HG02938 (cell line): ENCODE results near the gene RPL12.

ENCODE experiments used
- ATAC-seq: cut with Tn5 transposase; IDR thresholded peaks from one replicate; pipeline ENCODE4 v1.9.1; 2021; ENCODE audit warnings: mild to moderate bottlenecking, moderate library complexity; ENCODE audit not compliant: unreplicated experiment

RPL12 gene

DNA sequence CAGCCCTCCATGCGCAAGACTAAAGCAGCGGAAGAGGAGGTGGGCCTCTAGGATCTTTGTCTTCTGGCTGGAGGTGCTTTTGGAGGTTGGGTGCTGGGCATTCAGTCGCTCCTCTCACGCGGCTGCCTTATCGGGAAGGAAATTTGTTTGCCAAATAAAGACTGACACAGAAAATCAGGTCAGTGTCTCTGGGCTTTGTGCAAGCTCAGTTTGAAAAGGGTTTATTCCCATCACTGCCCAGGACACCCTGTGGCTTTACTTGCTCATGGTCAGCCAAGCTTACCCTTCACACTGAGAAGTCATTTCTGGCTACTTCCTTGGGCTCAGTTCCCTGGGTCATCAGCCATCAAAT lies 43.7 kb downstream of the RPL12 start:
- ATAC-seq: no peak

DNA sequence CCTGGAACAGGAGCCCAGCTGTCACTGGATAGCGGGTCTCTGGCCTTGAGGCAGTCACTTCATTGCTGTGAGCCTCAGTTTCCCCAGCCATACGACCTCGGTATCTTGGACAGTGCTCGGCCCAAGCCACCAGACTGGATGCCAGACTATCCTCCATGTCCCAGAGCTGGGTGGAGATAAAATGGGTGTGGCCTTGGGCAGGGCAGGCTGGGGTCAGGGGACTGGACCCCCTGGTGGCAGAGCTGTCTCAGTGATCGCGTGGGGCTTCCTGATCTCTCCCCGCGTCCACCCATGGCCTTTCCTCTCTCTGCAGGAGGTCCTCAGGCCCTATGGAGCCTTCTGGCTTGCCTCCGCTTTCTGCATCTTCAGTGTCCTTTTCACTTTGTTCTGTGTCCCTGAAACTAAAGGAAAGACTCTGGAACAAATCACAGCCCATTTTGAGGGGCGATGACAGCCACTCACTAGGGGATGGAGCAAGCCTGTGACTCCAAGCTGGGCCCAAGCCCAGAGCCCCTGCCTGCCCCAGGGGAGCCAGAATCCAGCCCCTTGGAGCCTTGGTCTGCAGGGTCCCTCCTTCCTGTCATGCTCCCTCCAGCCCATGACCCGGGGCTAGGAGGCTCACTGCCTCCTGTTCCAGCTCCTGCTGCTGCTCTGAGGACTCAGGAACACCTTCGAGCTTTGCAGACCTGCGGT lies 44.3 kb downstream of the RPL12 start:
- no peak for ATAC-seq

DNA sequence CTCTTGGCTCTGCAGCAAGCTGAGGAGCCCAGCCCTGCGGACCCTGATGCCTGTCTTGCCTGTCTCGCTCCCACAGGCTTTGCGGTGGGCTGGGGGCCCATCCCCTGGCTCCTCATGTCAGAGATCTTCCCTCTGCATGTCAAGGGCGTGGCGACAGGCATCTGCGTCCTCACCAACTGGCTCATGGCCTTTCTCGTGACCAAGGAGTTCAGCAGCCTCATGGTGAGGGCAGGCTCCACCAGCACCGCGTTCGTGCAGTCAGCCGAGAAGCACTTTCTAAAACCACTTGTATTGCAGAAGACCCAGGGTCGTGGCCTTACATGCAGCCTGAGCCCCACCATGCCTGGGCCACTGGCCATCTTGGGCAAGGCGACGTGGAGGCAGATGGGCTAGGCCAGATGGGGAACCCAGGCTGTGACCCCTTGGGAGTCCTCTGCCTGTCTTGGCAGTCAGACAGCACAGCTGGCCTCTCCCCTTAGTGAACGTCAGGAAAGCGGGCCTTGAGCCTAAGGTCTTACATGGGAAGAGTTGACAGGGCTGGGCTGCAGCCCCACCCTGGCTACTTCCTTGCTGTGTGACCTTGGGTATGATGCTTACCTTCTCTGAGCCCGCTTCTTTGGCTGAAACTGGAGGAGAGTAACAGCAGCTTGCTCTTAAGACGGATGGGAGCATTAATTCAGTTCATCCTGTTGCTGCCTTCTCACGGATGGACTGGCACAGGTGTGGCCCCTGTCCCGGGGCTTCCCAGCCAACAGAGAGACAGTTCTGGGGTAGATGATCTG lies 45.7 kb downstream of the RPL12 start:
- ATAC-seq: no peak

DNA sequence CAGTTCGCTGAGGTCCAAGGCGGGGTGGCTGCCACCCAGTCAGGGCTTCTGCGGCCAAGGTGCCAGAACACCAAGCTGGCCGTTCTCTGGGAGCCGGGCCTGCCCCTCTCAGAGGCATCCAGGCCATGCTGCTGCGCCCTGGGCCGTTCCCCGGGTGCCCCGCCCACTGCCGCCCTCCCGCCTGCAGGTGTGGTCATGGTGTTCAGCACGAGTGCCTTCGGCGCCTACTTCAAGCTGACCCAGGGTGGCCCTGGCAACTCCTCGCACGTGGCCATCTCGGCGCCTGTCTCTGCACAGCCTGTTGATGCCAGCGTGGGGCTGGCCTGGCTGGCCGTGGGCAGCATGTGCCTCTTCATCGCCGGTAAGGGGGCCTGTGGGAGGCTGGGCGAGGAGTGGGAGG lies 46.6 kb downstream of the RPL12 start:
- ATAC-seq: no peak

DNA sequence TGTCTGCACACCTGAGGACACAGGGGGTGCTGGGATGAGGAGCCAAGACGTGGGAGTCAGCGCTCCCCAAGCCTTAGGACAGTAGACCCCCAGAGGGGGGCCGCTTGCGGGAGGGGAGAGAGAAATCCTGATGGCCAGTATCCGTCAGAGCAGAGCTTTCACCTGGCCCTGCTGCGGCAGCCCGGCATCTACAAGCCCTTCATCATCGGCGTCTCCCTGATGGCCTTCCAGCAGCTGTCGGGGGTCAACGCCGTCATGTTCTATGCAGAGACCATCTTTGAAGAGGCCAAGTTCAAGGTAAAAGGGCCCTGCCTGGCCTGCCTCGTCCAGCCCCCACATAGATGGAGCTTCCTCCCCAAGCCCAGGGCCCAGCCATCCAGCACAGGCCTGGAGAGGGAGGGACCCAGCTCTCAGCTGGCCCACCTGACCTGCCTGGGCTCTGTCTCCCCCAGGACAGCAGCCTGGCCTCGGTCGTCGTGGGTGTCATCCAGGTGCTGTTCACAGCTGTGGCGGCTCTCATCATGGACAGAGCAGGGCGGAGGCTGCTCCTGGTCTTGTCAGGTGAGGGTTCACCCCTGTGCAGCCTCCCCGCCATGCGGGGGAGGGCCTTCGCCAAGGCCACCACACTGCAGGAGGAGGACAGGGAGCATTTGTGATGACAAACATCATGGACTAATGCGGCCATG lies 47.6 kb downstream of the RPL12 start:
- no peak for ATAC-seq

DNA sequence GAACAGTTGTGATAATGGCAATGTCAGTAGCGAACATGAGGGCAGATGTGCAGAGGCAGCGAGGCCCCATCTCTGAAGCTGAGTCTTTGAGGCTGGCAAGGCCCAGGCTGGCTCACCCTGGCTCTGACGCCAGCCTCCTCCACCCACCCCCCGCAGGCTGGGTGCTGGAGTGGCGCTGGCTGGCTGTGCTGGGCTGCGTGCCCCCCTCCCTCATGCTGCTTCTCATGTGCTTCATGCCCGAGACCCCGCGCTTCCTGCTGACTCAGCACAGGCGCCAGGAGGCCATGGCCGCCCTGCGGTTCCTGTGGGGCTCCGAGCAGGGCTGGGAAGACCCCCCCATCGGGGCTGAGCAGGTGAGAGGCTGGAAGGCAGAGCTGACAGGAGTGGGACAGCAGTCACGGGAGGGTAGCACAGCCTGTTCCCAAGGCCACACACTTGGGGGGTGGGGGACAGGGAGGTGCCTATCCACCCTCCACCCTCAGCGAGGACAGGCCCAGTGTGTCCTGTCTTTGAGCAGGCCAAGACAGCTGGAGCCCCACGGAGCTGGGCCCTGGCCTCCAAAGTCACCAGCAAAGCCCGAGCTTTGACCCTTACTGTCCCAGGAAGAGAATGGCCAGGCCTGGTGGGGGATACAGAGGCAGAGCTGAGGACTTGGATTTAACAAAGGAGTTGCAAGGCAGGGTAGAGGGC lies 48.7 kb downstream of the RPL12 start:
- ATAC-seq: no peak

DNA sequence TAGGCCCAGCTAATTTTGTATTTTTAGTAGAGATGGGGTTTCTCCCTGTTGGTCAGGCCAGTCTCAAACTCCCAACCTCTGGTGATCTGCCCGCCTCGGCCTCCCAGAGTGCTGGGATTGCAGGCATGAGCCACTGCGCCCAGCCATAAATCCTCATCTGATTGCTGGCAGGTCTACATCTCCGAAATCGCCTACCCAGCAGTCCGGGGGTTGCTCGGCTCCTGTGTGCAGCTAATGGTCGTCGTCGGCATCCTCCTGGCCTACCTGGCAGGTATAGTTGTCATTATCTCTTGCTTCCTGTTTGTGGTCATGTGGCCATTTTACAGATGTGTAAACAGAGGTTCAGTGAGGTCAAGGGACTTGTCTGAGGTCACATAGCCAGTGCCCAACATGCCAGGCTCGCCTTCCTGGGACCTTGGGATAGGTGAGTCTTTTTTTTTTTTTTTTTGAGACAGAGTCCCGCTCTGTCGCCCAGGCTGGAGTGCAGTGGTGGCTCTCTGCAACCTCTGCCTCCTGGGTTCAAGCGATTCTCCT lies 51.4 kb downstream of the RPL12 start:
- ATAC-seq: no peak

DNA sequence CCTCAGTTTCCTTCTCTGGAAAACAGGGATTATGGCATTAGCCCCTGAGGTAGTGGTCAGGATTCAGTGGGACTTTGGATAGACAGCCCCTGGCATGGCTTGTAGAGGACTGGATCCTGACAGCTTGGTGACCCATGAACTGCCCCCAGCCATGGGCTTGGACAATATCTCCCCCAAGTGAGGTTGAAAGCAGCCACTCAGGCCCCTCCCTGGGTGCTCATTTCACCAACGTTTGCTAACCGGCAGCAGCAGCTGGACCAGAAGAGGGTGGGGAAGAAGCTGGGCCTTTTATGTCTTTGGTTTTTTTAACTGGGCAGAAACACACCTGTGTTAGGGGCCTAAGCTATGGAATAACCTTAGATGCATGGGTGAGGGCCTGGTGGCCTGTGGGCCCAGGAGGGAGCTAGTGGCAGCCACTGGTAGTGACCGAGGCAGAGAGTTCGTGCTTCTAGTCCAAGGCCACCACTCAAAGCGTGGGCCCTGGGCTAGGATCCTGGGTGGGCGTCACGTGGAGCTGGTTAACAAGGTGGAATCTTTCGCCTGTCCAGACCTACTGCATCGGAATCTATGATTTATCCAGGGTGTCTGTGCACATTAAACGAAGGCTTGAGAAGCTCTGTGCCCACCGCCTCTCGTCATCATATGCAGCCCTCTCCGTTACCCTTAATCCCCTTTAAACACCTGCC lies 52.3 kb downstream of the RPL12 start:
- ATAC-seq: no peak

DNA sequence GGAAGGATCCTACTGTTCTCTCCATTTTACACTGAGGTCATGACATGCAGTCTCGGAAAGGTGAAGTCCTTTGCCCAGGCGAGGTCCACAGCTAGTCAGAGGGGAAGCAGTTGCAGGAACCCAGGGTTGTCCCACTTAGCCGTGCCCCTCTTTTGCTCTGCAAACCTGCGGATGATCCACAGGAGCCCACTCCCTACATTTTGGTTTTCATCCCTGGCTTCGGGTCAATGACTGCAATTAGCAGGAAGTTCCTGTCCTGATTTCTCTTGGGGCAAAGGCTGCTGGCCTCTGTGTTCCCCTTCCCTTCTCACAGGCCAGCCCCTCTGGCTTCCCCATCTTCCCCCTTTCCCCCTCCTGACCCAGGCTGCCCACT lies 52.9 kb downstream of the RPL12 start:
- ATAC-seq: no peak
